ENCODE measurements around the gene CABLES1. TPM values are rescaled to one million over a fixed set of nuclear protein-coding genes. Genes with fewer than 3 reads are reported as not detected.
A peak's percentile ranks its signal among the peaks of the same experiment; 100 is the strongest.
"Not testable (repeated sequence)": the region's sequence is repeated elsewhere in the genome, so short reads cannot be mapped to it uniquely, and the experiment has no call there.

The CABLES1 gene
- polyA plus RNA-seq, 1 donor (not counting 4 experiments of a cell fraction or from before 2014, with no cell fraction given), result 1.00 TPM

GRCh38 chr18:23284629-23285028, 149.3 kb downstream of the CABLES1 start:
- Histone ChIP-seq H3K9me1 (ENCODE audit: control insufficient read depth, extremely low read depth, insufficient read depth, low read length) (no peaks in the 10 kb centered on the region), H3K9ac (ENCODE audit: control insufficient read depth, extremely low read depth, insufficient read depth, low read length) (no peak overlapping the region), H3K4me3 (ENCODE audit: control insufficient read depth in 2 of 3, extremely low read depth in 1 of 3, insufficient read depth in 2 of 3, low read depth in 1 of 3, low read length in 3 of 3) (no peak overlapping the region), H3K27ac (ENCODE audit: control insufficient read depth, insufficient read depth, low read length) (peak overlapping the region; percentile 63), H3K4me2 (ENCODE audit: control insufficient read depth, extremely low read depth, insufficient read depth, low read depth, low read length) (peak overlapping the region; percentile 48), H3K36me3 (ENCODE audit: control insufficient read depth in 2 of 2, extremely low read depth in 1 of 2, insufficient read depth in 2 of 2, low read length in 2 of 2) (no peaks in the 10 kb centered on the region), H4K20me1 (ENCODE audit: control insufficient read depth, extremely low read depth, insufficient read depth, low read length) (no peaks in the 10 kb centered on the region), H3K4me1 (ENCODE audit: control insufficient read depth, extremely low read depth, insufficient read depth, low read length) (peaks cover 31% of the 10 kb centered on the region), H3K79me2 (ENCODE audit: control insufficient read depth, insufficient read depth, low read length) (no peaks in the 10 kb centered on the region), H2AFZ (ENCODE audit: control insufficient read depth, low read length) (no peak overlapping the region), H3K9me3 (ENCODE audit: control insufficient read depth, low read depth, low read length) (no peaks in the 10 kb centered on the region), H3K27me3 (ENCODE audit: control insufficient read depth, extremely low read depth, insufficient read depth, low read length) (no peaks in the 10 kb centered on the region)
- DNase-seq (ENCODE audit: low read depth, low spot score) (no peak), FAIRE-seq (no peak)
- dilution Hi-C loops (cut with MboI; ENCODE audit: extremely low pct_ligation_motif_present, low sequenced_read_pairs), result no loop called here
- TF ChIP-seq CTCF (optimal IDR thresholded peaks at IDR 0.05 in 1 of 3, IDR thresholded peaks at IDR 0.05 in 1 of 3, conservative IDR thresholded peaks at IDR 0.05 in 1 of 3; ENCODE audit: extremely low read depth in 1 of 3, insufficient read depth in 2 of 3, low read length in 3 of 3), result no peak
- no peak for TF ChIP-seq EZH2 (IDR thresholded peaks at IDR 0.05; ENCODE audit: low read length)

- not testable (repeated sequence) for DNase-seq (ENCODE audit: low read depth, low spot score); H3K4me3 ChIP-seq (ENCODE audit: control insufficient read depth in 2 of 3, extremely low read depth in 1 of 3, insufficient read depth in 2 of 3, low read depth in 1 of 3, low read length in 3 of 3); H3K27ac ChIP-seq (ENCODE audit: control insufficient read depth, insufficient read depth, low read length)
These were observed 150.3 kb downstream of the CABLES1 start for GRCh38 chr18:23285581-23285980.

More at GRCh38 chr18:23285581-23285980, 150.3 kb downstream of the CABLES1 start:
- H3K4me2 ChIP-seq (ENCODE audit: control insufficient read depth, extremely low read depth, insufficient read depth, low read depth, low read length); FAIRE-seq; H2AFZ ChIP-seq (ENCODE audit: control insufficient read depth, low read length); H3K79me2 ChIP-seq (ENCODE audit: control insufficient read depth, insufficient read depth, low read length); H3K36me3 ChIP-seq (ENCODE audit: control insufficient read depth in 2 of 2, extremely low read depth in 1 of 2, insufficient read depth in 2 of 2, low read length in 2 of 2); H3K27me3 ChIP-seq (ENCODE audit: control insufficient read depth, extremely low read depth, insufficient read depth, low read length); dilution Hi-C loops (cut with MboI; ENCODE audit: extremely low pct_ligation_motif_present, low sequenced_read_pairs); H4K20me1 ChIP-seq (ENCODE audit: control insufficient read depth, extremely low read depth, insufficient read depth, low read length); H3K9me1 ChIP-seq (ENCODE audit: control insufficient read depth, extremely low read depth, insufficient read depth, low read length); H3K9ac ChIP-seq (ENCODE audit: control insufficient read depth, extremely low read depth, insufficient read depth, low read length); H3K9me3 ChIP-seq (ENCODE audit: control insufficient read depth, low read depth, low read length): not testable (repeated sequence)
- H3K4me1 ChIP-seq (ENCODE audit: control insufficient read depth, extremely low read depth, insufficient read depth, low read length), result peaks cover 31% of the 10 kb centered on the region

Data from keratinocyte (primary cell).